Ishikawa (cell line): Measurements from ENCODE around the gene SUFU.

ENCODE experiments used
- CEBPB ChIP-seq: IDR thresholded peaks from 2 replicates; pipeline ENCODE4 v1.6.1; 2012
- CREB1 ChIP-seq: IDR thresholded peaks from 2 replicates; pipeline ENCODE4 v1.6.1; 2012; ENCODE audit warnings: low read depth
- EGR1 ChIP-seq: IDR thresholded peaks from 2 replicates; pipeline ENCODE4 v1.6.1; 2012
- EP300 ChIP-seq: IDR thresholded peaks from 2 replicates; pipeline ENCODE4 v1.6.1; 2012; ENCODE audit warnings: borderline replicate concordance
- FOXM1 ChIP-seq: IDR thresholded peaks from 2 replicates; pipeline ENCODE4 v1.6.1; 2012; ENCODE audit warnings: low read depth, borderline replicate concordance
- NFIC ChIP-seq: IDR thresholded peaks from 2 replicates; pipeline ENCODE4 v1.6.1; 2012
- RAD21 ChIP-seq: IDR thresholded peaks from 2 replicates; pipeline ENCODE4 v1.6.1; 2012; ENCODE audit warnings: low read depth
- TAF1 ChIP-seq: IDR thresholded peaks from 2 replicates; pipeline ENCODE4 v1.6.1; 2012; ENCODE audit warnings: low read depth, mild to moderate bottlenecking
- TCF12 ChIP-seq: IDR thresholded peaks from 2 replicates; pipeline ENCODE4 v1.6.1; 2012; ENCODE audit warnings: low read depth
- TEAD4 ChIP-seq: IDR thresholded peaks from 2 replicates; pipeline ENCODE4 v1.6.1; 2012
- YY1 ChIP-seq: IDR thresholded peaks from 2 replicates; pipeline ENCODE4 v1.6.1; 2012; ENCODE audit warnings: low read depth
- ZBTB7A ChIP-seq: IDR thresholded peaks from 2 replicates; pipeline ENCODE4 v1.6.1; 2012; ENCODE audit warnings: low read depth
- TF ChIP-seq, protein P1 (sequence below): IDR thresholded peaks from 2 replicates; pipeline ENCODE4 v1.6.1; 2012
- TF ChIP-seq, protein P2 (sequence below): IDR thresholded peaks from 2 replicates; pipeline ENCODE4 v1.6.1; 2012
- TF ChIP-seq, protein P3 (sequence below): IDR thresholded peaks from 2 replicates; pipeline ENCODE4 v1.6.1; 2012; ENCODE audit warnings: low read depth, mild to moderate bottlenecking

Gene SUFU

GRCh38 chr10:102511583-102512274 lies 8.0 kb downstream of the SUFU start:
- no peak for TF ChIP-seq EP300
- no peak for TF ChIP-seq FOXM1
- TF ChIP-seq, protein P1, sequence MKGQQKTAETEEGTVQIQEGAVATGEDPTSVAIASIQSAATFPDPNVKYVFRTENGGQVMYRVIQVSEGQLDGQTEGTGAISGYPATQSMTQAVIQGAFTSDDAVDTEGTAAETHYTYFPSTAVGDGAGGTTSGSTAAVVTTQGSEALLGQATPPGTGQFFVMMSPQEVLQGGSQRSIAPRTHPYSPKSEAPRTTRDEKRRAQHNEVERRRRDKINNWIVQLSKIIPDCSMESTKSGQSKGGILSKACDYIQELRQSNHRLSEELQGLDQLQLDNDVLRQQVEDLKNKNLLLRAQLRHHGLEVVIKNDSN, result no peak
- TF ChIP-seq YY1, result no peak
- no peak for TF ChIP-seq NFIC

- TF ChIP-seq, protein P1, result no peak
- TF ChIP-seq, protein P2, sequence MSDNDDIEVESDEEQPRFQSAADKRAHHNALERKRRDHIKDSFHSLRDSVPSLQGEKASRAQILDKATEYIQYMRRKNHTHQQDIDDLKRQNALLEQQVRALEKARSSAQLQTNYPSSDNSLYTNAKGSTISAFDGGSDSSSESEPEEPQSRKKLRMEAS, result no peak
- TF ChIP-seq FOXM1 (no peak), CEBPB (no peak), TAF1 (no peak), EP300 (no peak), NFIC (no peak), TEAD4 (no peak), RAD21 (no peak), CREB1 (no peak), ZBTB7A (no peak), EGR1 (no peak)
- TF ChIP-seq, protein P3, sequence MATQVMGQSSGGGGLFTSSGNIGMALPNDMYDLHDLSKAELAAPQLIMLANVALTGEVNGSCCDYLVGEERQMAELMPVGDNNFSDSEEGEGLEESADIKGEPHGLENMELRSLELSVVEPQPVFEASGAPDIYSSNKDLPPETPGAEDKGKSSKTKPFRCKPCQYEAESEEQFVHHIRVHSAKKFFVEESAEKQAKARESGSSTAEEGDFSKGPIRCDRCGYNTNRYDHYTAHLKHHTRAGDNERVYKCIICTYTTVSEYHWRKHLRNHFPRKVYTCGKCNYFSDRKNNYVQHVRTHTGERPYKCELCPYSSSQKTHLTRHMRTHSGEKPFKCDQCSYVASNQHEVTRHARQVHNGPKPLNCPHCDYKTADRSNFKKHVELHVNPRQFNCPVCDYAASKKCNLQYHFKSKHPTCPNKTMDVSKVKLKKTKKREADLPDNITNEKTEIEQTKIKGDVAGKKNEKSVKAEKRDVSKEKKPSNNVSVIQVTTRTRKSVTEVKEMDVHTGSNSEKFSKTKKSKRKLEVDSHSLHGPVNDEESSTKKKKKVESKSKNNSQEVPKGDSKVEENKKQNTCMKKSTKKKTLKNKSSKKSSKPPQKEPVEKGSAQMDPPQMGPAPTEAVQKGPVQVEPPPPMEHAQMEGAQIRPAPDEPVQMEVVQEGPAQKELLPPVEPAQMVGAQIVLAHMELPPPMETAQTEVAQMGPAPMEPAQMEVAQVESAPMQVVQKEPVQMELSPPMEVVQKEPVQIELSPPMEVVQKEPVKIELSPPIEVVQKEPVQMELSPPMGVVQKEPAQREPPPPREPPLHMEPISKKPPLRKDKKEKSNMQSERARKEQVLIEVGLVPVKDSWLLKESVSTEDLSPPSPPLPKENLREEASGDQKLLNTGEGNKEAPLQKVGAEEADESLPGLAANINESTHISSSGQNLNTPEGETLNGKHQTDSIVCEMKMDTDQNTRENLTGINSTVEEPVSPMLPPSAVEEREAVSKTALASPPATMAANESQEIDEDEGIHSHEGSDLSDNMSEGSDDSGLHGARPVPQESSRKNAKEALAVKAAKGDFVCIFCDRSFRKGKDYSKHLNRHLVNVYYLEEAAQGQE, result no peak
Observed at GRCh38 chr10:102514487-102515311, 10.9 kb downstream of the SUFU start.

DNA sequence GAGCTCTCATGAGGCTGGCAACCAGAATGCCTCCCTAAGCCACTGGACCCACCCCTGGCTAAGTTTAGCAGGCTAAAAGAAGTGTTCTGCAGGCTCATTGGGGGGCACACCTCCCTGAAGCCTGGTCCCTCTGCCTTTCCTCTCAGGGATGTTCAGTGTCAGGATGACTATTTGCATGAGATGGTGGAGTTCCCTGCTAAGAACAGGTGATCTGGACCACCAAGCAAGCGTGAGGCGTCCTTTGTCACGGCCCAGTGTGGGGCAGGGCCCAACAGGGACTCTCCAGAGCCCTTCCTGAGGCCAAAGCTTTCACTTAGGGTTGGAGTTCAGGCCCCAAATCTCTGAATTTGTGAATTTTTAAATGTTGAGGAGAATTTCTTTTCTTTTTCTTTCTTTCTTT lies 12.0 kb downstream of the SUFU start:
- TF ChIP-seq EP300 (no peak), FOXM1 (no peak), TAF1 (no peak), NFIC (no peak), CREB1 (no peak), YY1 (no peak), EGR1 (no peak), TEAD4 (no peak), ZBTB7A (no peak), RAD21 (no peak), TCF12 (no peak), CEBPB (no peak)
- TF ChIP-seq, protein P1, result no peak
- TF ChIP-seq, protein P3, result no peak
- TF ChIP-seq, protein P2, result no peak

- TF ChIP-seq TCF12 (no peak), YY1 (no peak), TEAD4 (no peak), EP300 (no peak), ZBTB7A (no peak), NFIC (no peak), RAD21 (no peak), EGR1 (no peak), TAF1 (no peak), FOXM1 (no peak)
- TF ChIP-seq, protein P1, result no peak
Observed at GRCh38 chr10:102517553-102517952, 13.8 kb downstream of the SUFU start.
